22Rv1 (cell line): ENCODE data around the gene PGBD1.

Experiments
- H3K27ac ChIP-seq: fragments of 450-650 bp; 2 replicates; pipeline ENCODE4 v1.5.1; 2017
- CTCF ChIP-seq: fragments of 450-650 bp; IDR thresholded peaks from 2 replicates; pipeline ENCODE4 v1.5.1; 2017; ENCODE audit warnings: mild to moderate bottlenecking
- ZFX ChIP-seq: fragments of 450-650 bp; IDR thresholded peaks from 2 replicates; pipeline ENCODE4 v1.6.1; 2017; ENCODE audit warnings: antibody characterized with exemption, borderline replicate concordance

Gene PGBD1

GRCh38 chr6:28248916-28249315 lies 32.5 kb upstream of the PGBD1 start:
- TF ChIP-seq CTCF (no peak), ZFX (no peak)
- no peak overlapping the region for H3K27ac ChIP-seq

GRCh38 chr6:28250747-28251146 lies 30.6 kb upstream of the PGBD1 start:
- H3K27ac ChIP-seq = no peak overlapping the region
- no peak for TF ChIP-seq ZFX
- no peak for TF ChIP-seq CTCF

- peak overlapping the region; percentile 52 for H3K27ac ChIP-seq
- no peak for TF ChIP-seq ZFX
- TF ChIP-seq CTCF = no peak
These were observed 29.7 kb upstream of the PGBD1 start for GRCh38 chr6:28251661-28252008.

GRCh38 chr6:28252009-28252975 lies 29.1 kb upstream of the PGBD1 start, which contains the start of gene ZKSCAN4:
ZKSCAN4 (minus strand) TSS chr6:28252269; CDS start chr6:28251980, 289 bp downstream.
- TF ChIP-seq ZFX (no peak), CTCF (no peak)
- H3K27ac ChIP-seq = peak within 1 kb of the TSS; percentile 52

GRCh38 chr6:28254121-28254519 lies 27.3 kb upstream of the PGBD1 start:
- no peak overlapping the region for H3K27ac ChIP-seq
- TF ChIP-seq ZFX (no peak), CTCF (no peak)

GRCh38 chr6:28257042-28257441 lies 24.3 kb upstream of the PGBD1 start:
- TF ChIP-seq ZFX (no peak), CTCF (no peak)
- no peak overlapping the region for H3K27ac ChIP-seq
